NCI-H1417 (cell line): ENCODE results near the gene KRT38.
A peak's percentile ranks its signal among the peaks of the same experiment; 100 is the strongest.

ENCODE experiments used
- DNase-seq, 3 experiments: peaks; one replicate each; lab custom pipeline; 2025; lab: John Stamatoyannopoulos, UW

The KRT38 gene

GRCh38 chr17:41394254-41394996, 46.4 kb downstream of the KRT38 start:
- DNase-seq = no peak

DNA sequence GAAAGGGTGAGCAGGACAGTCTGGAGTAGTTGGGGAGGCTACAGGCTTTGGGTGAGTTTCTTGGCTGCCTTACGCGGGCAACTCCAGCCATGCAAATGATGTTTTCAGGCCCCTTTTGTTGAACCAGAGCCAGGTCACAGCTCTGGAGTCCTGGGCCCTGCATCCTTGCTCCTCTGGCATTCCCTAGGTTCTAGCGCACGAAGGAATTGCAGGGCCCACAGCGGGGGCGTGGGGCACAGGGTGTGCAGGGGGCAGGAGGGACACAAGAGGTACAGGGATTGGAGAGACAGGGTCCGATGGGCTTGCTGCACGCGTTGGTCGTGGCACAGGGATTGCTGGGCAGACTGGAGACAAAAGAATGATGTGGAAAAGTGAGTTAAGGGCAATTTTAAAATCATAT, 47.0 kb downstream of the KRT38 start:
- no peak for DNase-seq

GRCh38 chr17:41393294-41393693, 47.5 kb downstream of the KRT38 start:
- DNase-seq = peak in 1 of 3 experiments; percentile 13

DNA sequence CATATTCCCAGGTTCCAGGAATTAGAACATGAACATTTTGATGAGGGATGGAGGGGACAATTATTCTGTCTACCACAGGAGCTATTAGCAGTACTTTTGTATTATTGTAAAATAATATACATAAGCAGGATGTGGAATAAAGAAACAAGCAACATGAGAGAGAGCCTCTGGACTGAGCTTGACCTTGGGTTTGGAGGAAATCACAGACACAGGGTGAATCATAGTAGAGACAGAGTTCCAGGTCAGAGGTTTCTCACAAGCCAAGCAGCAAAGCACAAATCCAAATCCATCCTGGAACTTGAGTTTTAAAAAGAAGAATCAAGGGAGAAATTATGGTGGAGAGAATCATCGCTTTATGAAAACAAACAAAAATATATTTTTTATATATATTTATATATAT, 48.5 kb downstream of the KRT38 start:
- no peak for DNase-seq

DNA sequence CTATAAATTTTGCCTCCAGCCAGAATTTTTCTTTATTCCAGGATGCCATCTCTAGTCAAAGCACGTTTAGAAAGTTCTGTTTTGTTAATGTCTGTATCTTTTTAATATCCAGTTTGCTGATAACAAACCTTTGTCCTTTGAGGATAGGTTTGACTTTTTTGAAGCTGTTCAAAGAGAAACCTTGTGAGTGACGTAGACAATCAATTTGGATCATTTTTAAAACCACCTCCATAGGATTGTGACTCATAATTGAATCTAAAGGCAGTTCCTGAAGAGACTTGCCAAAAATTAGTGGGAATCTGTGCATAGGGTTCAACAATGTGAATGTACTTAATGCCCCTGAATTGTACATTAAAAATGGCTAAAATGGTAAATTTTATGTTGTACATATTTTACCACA, 49.2 kb downstream of the KRT38 start:
- no peak for DNase-seq

- no peak for DNase-seq
These were observed 50.3 kb downstream of the KRT38 start for GRCh38 chr17:41390411-41390938.

DNA sequence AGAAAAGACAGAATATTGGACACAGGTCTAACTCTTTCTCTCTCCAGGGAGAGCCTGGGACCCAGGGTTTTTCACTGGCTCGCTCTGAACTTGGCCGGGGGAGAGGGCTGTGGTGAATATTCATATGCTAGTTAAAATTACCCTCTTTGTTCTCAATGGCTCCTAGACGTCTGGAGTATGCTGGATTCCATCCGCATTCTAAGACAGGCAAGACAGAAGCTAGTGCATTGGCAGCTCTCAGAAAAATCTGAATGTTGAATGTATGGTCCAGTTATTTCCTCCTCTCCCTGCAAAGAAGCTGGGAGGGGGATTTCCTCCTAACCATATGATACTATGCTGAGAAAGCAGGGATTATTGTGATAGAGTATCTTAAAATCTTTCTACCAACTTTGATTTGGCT, 53.1 kb downstream of the KRT38 start:
- DNase-seq = no peak

DNA sequence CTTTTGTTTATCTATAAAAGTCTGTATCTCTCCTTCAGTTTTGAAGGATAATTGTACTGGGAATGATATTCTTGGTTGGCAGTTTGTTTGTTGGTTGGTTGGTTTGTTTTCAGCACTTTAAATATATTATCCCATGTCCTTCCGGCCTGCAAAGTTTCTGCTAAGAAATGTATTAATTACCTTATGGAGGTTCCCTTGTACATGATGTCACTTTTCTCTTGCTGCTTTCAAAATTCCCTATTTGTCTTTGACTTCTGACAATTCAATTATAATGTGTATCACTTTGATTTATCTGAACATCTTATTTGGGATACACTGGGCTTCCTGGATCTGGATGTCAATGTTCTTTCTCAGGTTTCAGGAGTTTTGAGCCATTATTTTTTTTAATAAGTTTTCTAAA, 54.6 kb downstream of the KRT38 start:
- DNase-seq = no peak
